Measurements from ENCODE around the gene ZNF385B. TPM values are rescaled to one million over a fixed set of nuclear protein-coding genes. Genes with fewer than 3 reads are reported as not detected.

Gene ZNF385B
- polyA plus RNA-seq, 5 donors = 4.2 to 7.1 (median 6.1) TPM

GRCh38 chr2:179444056-179444455, 417.4 kb downstream of the ZNF385B start:
- DNase-seq = peak in 1 of 2 donors; percentile 29

DNA sequence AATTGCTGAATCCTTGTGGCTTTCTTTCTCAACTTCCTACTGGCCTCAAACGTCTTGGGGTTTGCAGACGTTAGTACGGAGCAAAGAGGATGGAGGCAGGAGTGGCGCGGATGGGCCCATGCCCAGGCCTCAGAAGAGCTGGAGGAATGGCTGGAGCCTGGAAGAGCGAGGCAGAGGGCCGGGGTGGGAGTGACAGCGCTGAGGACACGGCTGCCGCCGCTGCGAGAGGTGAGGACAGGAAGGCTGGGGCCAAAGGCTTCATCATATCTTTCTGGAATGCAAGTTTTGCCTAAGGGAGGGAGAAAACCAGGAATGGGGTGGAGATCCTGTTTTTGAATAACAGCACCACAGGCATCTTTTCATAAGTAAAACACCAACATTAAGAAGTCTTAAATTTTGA, 418.2 kb downstream of the ZNF385B start:
- no peak for DNase-seq

DNA sequence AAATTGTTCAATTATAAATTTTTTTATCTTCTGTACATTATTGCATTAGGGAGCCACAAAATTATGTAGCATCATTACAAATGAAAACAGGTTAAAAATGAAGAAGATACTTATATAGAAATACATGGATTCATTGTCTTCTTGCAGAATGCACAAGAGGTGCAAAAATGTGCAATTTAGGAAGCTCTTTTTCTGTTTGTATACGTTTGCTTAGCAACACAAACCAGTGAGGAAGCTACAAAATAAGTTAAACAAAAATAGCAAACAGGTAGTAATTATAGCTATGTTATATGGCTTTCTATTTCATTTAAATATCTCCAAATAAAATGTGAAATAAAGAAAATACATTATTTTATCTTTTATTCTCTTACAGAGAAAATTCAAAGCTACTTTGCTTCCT, 419.2 kb downstream of the ZNF385B start:
- no peak for DNase-seq

DNA sequence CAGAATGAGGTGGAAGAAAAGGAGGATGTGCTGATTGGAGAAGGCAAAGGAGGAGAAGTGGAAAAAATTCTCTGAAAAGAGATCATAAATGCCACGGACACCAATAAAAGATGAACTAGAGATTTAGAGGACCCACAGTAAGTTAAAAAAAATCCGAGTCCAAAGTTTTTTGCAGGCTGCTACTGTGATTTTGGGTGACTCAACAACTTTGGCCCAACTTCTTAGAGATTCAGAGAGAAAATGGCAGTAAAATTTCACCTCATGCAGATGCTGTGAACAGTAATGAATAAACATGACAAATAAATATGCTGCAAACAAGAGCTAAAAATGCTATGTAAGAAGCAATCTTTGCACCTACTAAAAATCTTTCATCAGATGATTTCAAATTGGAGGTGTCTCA, 419.9 kb downstream of the ZNF385B start:
- no peak for DNase-seq

GRCh38 chr2:179440642-179441251, 420.7 kb downstream of the ZNF385B start:
- DNase-seq = no peak

DNA sequence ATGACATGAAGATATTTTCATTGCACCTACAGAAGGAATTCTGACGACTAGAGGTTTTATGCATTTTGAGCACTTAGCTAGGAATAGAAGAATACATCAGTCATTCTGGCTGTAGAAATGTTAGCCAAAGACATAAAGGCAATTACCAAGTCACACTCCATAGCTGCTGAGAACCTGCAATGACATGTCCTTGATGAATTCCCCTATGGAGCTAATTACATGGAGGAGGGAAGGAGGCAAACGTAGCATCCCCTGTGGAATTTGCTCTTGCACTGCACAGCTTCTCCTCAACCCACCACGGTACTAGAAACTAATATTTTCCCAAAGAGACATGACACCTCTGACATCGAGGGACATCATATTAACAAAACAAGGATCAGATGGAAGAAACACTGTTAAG, 422.8 kb downstream of the ZNF385B start:
- DNase-seq = no peak

DNA sequence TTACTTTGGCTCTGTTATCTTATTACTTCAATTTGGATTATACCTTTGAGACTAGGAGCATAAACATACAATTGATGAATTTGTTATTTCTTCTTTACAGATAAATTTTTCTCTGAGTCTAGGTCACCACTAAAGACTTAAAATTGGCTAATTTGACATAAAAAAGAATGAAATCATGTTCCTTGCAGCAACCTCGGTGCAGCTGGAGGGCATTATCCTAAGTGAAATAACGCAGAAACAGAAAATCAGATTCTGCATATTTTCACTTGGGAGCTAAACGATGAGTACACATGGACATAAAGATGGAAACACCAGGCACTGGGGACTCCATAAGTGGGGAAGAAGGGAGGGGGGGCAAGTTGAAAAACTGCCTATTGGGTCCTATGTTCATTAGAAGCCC, 424.0 kb downstream of the ZNF385B start:
- no peak for DNase-seq

GRCh38 chr2:179435566-179435965, 425.8 kb downstream of the ZNF385B start:
- no peak for DNase-seq

GRCh38 chr2:179435000-179435399, 426.4 kb downstream of the ZNF385B start:
- no peak for DNase-seq

DNA sequence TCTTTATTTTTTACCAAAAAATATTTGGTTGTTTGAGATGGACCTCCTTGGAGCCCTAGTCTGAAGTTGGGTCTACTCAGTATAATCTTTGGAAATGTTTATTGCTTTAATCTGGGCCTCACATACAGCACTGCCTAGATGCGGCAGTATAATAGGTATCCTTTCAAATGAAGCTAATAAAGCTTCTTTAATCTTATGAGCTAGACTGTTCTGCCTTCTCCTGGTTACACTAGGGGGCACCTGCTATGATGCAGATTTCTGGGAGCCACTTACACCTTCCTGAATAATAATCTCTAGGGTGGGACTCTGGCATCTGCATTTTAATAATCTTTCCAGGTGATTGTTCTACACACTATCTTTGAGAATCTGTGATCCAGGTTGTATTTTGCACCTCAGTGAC, 427.1 kb downstream of the ZNF385B start:
- DNase-seq = no peak

GRCh38 chr2:179432751-179433150, 428.7 kb downstream of the ZNF385B start:
- DNase-seq = no peak

DNA sequence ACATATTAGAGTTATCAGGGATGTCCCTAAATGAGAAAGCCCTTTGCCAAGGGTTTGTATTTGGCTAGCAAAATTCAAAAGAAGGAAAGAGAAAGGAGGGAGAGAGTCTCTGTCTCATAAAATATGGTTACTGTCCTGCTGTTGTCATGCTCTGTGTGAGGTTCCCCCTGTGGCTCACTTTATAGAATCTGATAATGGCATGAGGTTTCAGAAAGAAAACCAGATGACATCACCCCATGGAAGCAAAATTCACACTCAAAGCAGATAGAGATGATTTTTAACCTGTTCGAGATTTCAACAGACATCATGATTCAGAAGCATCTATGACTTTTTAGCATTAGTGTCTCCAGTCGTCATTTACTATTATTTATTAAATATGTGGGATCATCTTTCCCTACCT, 431.8 kb downstream of the ZNF385B start:
- no peak for DNase-seq

GRCh38 chr2:179429060-179429471, 432.3 kb downstream of the ZNF385B start:
- no peak for DNase-seq

- DNase-seq = no peak
Observed at GRCh38 chr2:179428649-179429048, 432.8 kb downstream of the ZNF385B start.

- no peak for DNase-seq
Observed at GRCh38 chr2:179427065-179427464, 434.3 kb downstream of the ZNF385B start.

- DNase-seq = no peak
Observed at GRCh38 chr2:179424571-179424970, 436.8 kb downstream of the ZNF385B start.

DNA sequence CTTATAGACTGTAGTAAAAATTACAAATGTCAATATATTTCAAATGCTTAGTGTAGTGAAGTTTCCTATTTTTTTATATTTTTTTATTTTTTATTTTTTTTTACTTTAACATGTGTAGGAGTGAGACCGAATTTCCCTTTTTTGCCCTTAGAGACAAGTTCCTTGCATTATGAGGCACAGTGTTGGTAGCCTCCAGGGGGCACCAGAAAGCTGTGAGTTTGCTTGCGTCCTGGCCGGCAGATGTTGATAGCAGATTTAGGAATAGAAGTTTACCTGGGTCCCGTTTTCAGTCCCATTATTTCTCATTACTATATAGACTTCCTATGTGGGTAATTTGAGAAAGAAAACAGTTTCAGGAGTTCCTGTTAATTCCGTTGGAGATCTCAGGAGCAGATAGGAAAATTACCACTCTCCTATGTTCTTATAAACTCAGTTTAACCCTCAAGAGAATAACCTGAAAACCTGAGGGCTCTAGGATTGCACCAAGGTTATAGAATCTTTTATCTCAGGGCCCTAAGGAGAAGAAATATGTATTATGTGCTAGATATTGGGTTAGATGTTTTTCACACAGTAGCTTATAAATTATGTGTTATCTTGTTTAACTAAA, 439.3 kb downstream of the ZNF385B start:
- DNase-seq = peak; percentile 45 to 65

GRCh38 chr2:179417436-179417949, 443.9 kb downstream of the ZNF385B start:
- no peak for DNase-seq

- no peak for DNase-seq
Observed at GRCh38 chr2:179412112-179412511, 449.3 kb downstream of the ZNF385B start.

GRCh38 chr2:179410552-179411356, 450.7 kb downstream of the ZNF385B start:
- DNase-seq = peak; percentile 33 to 52

DNA sequence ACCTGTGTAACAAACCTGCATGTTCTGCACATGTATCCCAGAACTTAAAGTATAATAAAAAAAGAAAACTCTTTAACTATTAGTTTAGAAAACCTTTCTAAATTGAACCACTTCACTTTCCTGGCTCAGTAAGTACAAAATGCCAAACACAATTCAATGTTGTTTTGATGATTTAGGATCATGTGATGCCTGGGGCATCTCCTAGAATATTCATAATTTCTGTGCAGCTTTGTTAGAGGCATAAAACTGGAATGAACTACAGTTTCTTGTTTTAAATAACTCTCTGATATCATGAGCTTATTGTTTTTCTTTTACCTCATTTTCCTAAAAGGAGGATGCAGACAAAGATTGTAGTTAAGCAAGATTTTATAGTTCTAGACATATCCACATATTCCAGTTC, 457.8 kb downstream of the ZNF385B start:
- DNase-seq = no peak

GRCh38 chr2:179393481-179393880, 467.9 kb downstream of the ZNF385B start:
- no peak for DNase-seq
